HG02885 (cell line): ENCODE results near the gene STOML2.
"Not testable (repeated sequence)": the region's sequence is repeated elsewhere in the genome, so short reads cannot be mapped to it uniquely, and the experiment has no call there.

Source experiments
- ATAC-seq: cut with Tn5 transposase; IDR thresholded peaks from one replicate; pipeline ENCODE4 v1.9.1; 2021; ENCODE audit warnings: mild to moderate bottlenecking; ENCODE audit not compliant: unreplicated experiment, poor library complexity

STOML2 gene

GRCh38 chr9:35102769-35103659, at the start of gene STOML2:
STOML2 (minus strand) TSS chr9:35103131; CDS start chr9:35103094, 37 bp downstream.
- peak; percentile 98 for ATAC-seq

GRCh38 chr9:35147941-35148563, 45.1 kb upstream of the STOML2 start:
- not testable (repeated sequence) for ATAC-seq

GRCh38 chr9:35142037-35142436, 39.1 kb upstream of the STOML2 start:
- ATAC-seq = no peak

- ATAC-seq = no peak
Measured at GRCh38 chr9:35140093-35140492, 37.2 kb upstream of the STOML2 start.

GRCh38 chr9:35136866-35137265, 33.9 kb upstream of the STOML2 start:
- ATAC-seq = no peak

GRCh38 chr9:35135988-35136387, 33.1 kb upstream of the STOML2 start:
- ATAC-seq = no peak

GRCh38 chr9:35134920-35135319, 32.0 kb upstream of the STOML2 start:
- no peak for ATAC-seq

- peak; percentile 57 for ATAC-seq
Measured at GRCh38 chr9:35116898-35117551, 14.1 kb upstream of the STOML2 start.

- no peak for ATAC-seq
Measured at GRCh38 chr9:35116539-35116897, 13.6 kb upstream of the STOML2 start.

- ATAC-seq = peak; percentile 58
Measured at GRCh38 chr9:35115680-35116538, 13.0 kb upstream of the STOML2 start, which contains the start of gene ATOSB. ATOSB (minus strand) TSS chr9:35115862; CDS start chr9:35108274, 7,588 bp downstream.

- ATAC-seq = no peak
Measured at GRCh38 chr9:35114840-35115628, 12.1 kb upstream of the STOML2 start.

GRCh38 chr9:35114113-35114839, 11.3 kb upstream of the STOML2 start:
- ATAC-seq = no peak

- ATAC-seq = no peak
Measured at GRCh38 chr9:35112257-35113020, 9.5 kb upstream of the STOML2 start.

- ATAC-seq = peak; percentile 84
Measured at GRCh38 chr9:35111001-35111933, 8.3 kb upstream of the STOML2 start.

- no peak for ATAC-seq
Measured at GRCh38 chr9:35110327-35110761, 7.4 kb upstream of the STOML2 start.

GRCh38 chr9:35108946-35109575, 6.1 kb upstream of the STOML2 start:
- ATAC-seq = no peak
